Measurements from ENCODE around the gene B3GAT1. TPM values are rescaled to one million over a fixed set of nuclear protein-coding genes. Genes with fewer than 3 reads are reported as not detected.
"Not testable (repeated sequence)": the region's sequence is repeated elsewhere in the genome, so short reads cannot be mapped to it uniquely, and the experiment has no call there.

Gene B3GAT1
- total RNA-seq, 1 experiment from 2014 or later: not detected

DNA sequence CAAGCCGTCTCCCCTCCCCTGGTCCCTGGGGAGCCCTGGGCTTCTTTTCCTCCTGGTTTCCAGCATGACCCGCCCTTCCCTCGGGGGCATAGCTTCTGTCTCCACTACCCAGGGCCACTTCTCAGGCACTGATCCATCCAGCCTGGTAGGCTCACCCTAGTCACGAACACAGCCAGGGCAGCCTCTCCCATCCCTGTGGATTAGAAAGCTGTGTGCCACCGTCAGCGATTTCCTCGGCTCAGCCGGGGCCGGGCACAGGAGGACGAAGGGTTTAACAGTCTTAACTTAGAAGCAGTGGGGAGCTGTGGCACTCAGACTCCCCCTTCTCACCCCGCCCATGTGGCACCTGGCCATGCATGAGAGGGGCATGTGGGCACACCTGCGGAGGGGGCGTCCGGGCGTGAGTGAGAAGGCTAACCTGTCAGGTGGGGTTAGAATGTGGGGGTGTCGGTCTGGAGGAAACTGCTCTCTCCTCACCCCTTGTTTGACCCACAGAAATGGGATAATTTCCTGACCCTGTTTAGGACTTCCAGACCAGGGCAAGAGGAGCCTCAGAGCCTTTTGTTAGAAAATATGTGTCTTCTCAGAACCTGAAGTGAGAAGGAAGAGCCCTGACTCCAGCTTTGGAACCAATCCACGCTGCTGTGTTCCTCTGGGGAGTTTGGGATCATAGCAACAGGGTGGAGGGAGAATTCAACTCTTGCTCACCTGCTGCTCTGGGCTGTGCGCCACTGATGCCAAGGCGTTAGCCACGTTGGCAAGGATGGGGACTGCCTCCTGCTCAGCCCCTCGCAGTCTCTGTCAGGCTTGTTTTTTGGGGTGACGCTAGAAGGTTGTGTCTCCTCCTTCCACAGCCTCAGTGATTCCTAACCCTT, 65.7 kb downstream of the B3GAT1 start:
- in situ Hi-C loops (cut with HindIII; ENCODE audit: low sequenced_read_pairs): no loop called here

DNA sequence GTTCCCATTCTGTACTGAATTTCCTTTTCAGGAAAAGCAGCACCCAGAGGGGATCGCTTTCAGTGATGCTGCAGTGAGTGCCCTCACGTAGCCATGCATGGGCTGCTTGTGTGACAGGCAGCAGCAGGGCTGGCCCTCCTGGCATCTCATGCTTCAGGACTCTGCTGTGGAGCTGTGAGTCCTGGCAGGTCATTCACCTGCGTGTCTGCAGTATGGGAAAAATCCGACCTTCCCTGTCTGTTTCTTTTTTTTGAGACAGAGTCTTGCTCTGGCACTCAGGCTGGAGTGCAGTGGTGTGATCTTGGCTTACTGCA, 66.8 kb downstream of the B3GAT1 start:
- DNase-seq (ENCODE audit: low spot score): no peak
- in situ Hi-C loops (cut with HindIII; ENCODE audit: low sequenced_read_pairs): no loop called here

More for the DNA sequence above, 65.7 kb downstream of the B3GAT1 start:
- DNase-seq (ENCODE audit: low spot score): no peak

DNA sequence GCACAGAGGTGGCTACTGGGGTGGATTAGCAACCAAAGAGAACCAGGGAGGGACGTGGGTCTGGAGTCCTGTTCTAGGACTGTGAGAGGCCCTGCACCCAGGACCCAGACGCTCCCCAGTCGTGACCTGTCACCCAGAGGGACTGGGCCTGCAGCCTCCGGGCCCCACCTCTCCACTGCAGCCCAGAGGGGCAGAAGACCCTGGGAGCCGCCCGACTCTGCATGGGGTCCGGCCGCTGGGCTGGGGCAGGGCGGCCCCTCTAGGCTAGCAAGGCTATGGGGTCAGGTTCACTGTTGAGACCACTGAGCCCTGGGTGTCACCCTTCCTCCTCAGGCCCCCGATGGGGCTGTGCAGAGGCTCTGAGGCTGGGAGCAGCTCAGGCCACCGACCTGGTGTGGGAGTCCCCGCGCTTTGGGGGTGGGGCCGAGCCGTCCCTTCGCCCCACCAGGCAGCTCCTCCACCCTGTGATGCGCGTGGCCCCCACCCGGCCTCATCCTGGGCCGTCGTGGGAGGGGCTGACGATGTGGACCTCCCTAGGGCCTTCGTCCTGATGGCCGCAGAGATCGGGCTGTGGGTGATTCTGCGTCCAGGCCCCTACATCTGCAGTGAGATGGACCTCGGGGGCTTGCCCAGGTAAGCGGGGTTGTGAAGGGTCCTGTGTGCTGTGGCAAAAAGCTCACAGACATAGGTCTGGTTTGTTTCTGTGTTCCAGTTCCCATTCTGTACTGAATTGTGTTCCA, 67.4 kb downstream of the B3GAT1 start:
- DNase-seq (ENCODE audit: low spot score); in situ Hi-C loops (cut with HindIII; ENCODE audit: low sequenced_read_pairs): not testable (repeated sequence)

DNA sequence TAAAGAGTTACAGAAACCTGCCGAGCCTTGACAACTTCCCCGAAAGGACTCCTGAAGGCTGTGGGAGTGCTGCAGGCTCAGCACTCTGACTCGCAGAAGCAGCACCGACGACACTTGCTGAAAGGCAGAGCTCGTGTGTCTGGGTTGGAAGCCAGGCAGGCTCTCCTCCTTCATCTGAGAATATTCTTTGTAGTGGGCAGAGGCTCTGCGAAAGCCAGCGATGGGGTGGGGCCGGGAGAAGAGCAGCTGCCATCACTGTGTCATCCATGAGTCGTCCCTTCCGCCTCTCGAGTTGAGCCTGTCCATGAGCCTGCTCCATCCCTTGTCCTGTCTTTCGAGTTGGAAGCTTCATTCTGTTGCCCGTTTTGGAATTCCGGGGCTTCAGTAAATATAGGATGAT, 68.4 kb downstream of the B3GAT1 start:
- no peak for DNase-seq (ENCODE audit: low spot score)
- in situ Hi-C loops (cut with HindIII; ENCODE audit: low sequenced_read_pairs): no loop called here

DNA sequence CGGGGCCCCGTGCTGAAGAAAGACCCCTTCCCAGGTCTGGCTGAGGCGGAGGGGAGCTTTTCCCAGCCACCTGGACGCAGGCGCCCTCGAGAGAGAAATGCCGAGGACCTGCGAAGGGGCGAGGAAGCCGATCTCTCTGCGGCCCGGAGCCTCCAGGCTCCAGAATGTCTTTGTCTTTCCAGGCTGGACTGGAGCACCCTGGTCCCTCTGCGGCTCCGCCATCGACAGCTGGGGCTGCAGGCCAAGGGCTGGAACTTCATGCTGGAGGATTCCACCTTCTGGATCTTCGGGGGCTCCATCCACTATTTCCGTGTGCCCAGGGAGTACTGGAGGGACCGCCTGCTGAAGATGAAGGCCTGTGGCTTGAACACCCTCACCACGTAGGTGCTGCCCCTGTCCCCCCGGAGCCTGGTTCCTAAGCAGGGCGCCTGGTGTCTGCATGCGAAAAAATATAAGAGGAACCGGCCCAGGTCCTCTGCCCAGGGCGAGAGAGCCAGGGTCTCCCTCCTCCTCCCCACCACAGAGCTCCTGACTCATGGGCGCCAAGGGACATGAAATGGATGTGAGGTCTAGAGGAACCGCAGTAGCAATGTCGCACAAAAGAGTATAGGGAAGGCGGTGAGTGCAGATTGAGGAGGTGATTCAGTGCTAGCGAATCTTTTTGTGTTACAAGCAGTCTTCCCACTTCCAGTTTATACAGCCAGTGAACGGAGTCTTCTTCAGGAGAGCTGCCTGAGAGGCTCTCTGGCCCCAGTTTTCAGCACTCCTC, 69.3 kb downstream of the B3GAT1 start:
- in situ Hi-C loops (cut with HindIII; ENCODE audit: low sequenced_read_pairs): no loop called here
- DNase-seq (ENCODE audit: low spot score): no peak

DNA sequence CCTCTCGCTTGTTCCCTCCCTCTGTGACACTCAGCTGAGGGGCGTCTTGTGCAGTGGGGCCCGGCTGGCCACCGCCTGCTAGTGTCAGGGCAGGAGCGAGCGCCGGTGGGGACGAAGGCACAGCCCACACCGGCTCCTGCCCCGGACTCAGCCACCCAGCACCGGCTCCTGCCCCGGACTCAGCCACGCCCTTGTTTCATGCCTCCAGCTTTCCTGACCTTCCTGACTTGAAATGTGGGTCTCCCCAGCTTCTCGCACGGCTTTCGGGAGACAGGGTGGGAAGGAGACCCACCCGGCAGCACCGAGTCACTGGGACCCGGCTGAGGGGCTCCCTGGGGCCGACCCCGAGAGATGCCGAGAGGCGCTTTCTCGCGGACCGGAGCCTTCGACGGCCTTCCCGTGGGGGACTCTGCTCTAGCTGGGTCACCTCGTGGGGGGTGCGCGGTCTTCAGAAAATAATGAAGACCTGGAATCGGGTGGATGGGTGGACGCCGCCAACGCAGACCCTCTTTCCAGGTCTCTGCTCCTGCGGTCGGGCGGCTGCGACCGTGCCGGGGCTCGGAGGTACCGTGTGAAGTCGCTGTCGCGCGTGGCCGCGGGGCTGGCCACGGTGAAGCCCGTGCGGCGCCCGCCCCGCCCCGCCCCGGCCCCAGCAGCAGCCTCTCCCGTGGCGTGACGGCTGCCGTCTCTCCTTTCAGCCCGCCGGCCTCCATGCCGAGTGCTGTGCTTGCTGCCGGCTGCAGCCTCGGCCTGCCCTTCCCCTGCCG, 70.1 kb downstream of the B3GAT1 start:
- no peak for DNase-seq (ENCODE audit: low spot score)
- in situ Hi-C loops (cut with HindIII; ENCODE audit: low sequenced_read_pairs): no loop called here

DNA sequence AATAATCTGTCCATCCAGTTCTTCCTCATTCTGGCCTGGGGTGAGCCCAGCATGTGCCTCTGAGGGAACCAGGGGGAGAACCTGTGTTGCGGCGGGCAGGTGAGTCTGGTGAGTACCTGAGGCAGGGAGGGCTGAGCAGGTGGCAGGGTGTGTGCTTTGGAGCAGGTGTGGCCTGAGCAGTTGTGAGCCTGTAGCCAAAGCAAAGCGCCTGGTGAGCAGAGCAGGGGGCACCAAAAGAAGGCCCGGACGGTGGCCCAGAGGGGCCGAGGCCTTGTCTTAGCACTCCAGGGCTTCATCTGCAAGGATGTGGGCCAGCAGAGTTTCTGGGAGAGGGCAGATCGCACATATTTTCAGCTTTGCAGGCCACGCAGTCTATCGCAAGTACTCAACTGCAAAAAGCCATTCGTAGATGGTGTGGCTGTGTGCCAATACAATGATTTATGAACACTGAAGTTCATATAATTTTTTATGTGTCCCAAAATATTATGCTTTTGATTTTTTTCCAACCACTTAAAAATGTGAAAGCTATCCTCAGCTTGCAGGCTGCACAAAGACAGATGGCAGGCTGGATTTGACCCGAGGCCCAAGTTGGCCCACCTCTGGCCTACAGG, 71.6 kb downstream of the B3GAT1 start:
- in situ Hi-C loops (cut with HindIII; ENCODE audit: low sequenced_read_pairs): no loop called here
- DNase-seq (ENCODE audit: low spot score): no peak

DNA sequence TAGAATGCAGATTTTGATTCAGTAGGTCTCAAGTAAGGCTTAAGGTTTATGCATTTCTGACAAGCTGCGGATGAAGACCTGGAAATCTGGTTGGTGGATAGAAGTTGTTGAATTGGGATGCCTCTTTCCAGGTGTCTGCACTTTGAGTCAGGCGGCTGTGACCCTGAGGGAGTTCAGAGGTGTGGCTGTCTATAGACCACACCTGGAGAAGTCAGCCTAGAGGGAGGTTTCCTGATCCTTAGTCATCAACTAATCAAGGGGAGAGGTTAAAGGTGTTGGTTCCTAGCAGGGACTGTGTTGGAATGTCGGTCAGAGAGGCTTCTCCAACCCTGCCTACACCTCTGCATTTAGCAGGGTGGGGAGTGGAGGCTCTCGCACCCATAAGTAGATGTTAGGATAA, 72.3 kb downstream of the B3GAT1 start:
- in situ Hi-C loops (cut with HindIII; ENCODE audit: low sequenced_read_pairs): no loop called here
- no peak for DNase-seq (ENCODE audit: low spot score)

DNA sequence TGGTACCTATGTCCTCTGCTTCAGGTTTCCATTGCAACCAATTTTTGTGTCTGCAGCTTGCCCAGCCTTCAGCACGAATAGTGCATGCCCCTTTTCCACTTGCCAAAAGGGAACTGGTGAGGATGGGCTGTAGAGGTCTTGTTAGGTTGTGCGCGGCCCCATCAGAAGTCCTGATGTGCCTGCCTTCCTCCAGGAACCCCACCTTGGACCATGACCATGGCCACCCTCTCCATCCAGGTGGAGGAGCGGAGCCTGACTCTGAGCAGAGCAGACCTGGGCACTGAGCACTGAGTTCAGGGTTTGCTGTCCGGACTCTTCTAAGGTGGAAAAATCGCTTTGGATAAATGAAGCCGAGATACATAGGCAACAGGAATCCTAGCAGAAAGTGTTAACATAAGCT, 73.4 kb downstream of the B3GAT1 start:
- DNase-seq (ENCODE audit: low spot score): no peak
- in situ Hi-C loops (cut with HindIII; ENCODE audit: low sequenced_read_pairs): no loop called here

DNA sequence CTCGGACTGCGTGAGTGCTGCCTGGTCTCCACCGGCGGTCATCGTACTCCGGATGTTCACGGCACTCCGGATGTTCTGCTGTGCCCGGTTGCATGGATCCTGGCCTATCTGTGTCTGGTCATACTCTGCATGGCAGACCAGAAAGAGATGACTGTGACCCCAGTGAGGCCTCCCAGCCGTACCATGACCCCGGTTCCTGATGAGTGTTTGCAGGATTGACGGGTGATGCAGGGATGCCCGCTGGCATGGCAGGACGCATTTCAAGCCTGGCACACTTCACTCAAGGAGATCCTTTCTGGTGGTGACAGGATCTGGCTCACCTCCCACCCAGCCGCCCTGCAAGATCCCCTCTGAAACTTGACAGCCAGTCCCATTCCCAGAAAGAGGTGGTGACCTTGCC, 74.0 kb downstream of the B3GAT1 start:
- in situ Hi-C loops (cut with HindIII; ENCODE audit: low sequenced_read_pairs): no loop called here
- DNase-seq (ENCODE audit: low spot score): no peak

DNA sequence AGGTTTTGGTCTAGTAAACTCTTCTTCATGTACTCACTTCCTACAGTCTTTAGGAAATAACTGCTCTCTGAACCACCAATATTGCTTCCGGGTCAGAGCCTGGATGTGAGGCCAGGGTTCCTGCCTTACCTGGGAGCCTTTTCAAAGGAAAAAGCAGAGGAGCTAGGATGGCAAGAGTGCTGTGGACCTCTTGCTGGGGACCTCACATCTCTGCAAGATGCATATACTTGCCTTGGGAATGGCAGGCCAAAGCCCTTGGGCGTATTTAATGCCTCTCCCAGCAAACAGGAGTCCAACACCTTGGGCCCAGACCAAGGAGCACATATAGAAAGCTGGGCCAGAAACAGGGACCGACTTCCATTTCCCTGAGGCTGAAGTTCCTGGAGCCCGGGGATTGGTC, 75.0 kb downstream of the B3GAT1 start:
- in situ Hi-C loops (cut with HindIII; ENCODE audit: low sequenced_read_pairs): no loop called here
- no peak for DNase-seq (ENCODE audit: low spot score)

DNA sequence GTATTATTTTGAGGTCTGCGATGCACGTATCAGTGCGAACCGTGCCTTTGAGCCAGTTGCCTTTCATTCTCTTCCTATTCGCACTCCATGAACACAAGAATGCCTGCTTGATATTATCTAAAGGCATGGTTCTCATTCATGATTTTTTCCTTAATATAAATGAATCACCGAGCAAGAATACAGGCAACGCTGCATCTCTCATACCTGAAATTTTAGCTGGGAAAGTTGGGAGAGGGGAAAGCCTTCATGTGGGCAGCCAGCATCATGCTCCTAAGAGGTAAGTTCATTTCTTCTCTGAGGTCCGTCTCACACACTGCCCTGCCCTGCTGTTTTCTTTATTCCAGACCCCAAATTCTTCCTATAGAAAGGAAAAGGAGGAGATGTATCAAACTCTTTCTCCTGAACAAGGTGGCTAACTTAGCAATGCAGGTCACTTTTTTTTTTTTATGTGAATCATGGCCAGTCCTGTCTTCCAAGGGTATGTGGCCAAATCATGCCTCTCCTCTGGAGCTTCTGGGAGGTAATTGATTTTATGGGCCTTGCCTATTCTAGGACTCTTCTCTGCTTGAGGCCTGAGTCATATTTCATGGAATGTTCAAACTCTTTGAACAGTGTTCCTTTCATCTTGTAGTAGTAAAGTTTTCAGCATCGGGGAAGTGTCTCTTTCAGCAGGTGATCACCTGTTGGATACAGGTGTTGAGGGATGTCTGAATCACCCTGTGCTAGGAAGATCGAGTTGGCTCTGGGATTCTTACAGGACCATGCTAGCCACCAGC, 77.1 kb downstream of the B3GAT1 start:
- DNase-seq (ENCODE audit: low spot score): no peak
- in situ Hi-C loops (cut with HindIII; ENCODE audit: low sequenced_read_pairs): no loop called here

DNA sequence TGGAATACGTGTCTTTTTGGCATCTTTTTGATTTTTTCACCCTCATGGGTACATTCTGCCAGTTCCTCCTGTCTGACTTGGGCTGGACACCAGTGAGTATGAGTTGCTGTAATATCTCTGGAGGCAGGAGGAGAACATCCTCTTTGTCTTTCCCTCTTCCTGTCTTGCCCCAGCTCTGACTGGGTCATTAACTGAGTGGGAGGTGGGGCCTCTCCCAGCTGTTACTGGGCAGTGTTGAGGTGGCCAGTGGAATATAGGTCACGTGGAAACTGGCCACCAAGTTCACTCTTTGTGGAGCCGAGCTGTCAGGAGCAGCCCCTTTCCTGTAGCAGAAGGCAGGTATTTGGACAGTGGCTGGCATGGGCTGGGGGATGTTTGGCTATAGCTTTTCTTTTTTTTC, 78.1 kb downstream of the B3GAT1 start:
- no peak for DNase-seq (ENCODE audit: low spot score)
- in situ Hi-C loops (cut with HindIII; ENCODE audit: low sequenced_read_pairs): no loop called here

DNA sequence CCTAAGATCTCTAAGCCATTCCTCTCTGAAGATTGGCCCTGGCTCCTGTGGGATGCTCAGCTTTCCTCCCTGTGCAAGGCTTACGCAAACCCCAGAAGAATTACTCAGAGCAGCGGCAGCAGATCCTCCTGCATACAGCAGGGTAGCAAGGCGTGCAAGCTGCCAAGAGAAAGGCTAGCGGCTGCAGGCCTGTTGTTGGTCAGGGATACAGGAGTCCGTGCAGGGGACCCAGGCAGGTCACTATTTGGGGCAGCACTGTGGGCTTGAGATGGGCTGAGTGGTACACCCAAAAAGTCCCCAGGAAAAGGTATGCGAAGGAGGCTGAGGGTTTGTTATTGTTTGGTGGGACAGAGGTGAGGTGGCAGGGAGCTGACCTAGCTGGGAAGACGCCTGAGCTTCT, 78.7 kb downstream of the B3GAT1 start:
- no peak for DNase-seq (ENCODE audit: low spot score)
- in situ Hi-C loops (cut with HindIII; ENCODE audit: low sequenced_read_pairs): no loop called here

DNA sequence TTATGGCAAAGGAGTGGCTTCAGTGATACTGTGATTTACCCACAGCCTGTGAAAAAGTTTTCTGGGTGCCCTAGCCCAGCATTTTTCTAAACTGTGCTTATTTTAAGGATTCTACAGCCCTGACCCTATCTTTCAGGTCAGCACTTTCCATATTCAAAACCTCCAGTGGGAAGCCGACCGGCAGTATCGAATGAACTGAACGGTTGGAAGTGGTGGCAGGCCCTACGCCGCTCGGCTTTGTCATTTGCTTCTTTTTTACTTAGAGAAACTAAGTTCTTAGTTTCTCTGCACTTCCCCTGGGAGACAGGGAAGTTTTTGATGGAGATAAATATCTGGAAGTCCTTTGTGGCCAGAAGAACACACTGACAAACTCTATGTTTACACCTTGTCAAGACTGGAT, 79.3 kb downstream of the B3GAT1 start:
- in situ Hi-C loops (cut with HindIII; ENCODE audit: low sequenced_read_pairs): no loop called here
- no peak for DNase-seq (ENCODE audit: low spot score)

DNA sequence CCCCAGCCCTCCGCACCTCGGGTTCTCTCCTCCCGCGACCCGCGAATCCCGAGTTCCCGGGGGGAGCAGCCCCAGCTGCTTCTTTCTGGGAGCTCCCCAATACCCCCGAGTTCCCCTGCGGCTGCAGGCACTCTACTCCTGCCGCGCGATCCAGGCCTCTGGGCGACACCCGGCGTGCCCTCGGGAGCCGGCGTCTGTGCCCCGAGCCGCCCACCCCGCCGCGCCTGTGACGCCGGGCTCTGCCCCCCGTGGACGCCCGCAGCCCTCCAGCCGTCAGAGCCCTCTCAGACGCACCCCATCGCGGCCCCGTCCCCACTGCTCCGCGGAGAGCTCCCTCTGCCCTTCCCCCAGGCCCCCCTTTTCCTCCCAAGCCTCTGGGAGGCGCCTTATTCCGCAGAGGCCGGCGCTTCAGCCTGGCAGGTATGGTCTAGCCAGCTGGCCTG, 79.8 kb downstream of the B3GAT1 start:
- DNase-seq (ENCODE audit: low spot score): no peak
- in situ Hi-C loops (cut with HindIII; ENCODE audit: low sequenced_read_pairs): no loop called here

DNA sequence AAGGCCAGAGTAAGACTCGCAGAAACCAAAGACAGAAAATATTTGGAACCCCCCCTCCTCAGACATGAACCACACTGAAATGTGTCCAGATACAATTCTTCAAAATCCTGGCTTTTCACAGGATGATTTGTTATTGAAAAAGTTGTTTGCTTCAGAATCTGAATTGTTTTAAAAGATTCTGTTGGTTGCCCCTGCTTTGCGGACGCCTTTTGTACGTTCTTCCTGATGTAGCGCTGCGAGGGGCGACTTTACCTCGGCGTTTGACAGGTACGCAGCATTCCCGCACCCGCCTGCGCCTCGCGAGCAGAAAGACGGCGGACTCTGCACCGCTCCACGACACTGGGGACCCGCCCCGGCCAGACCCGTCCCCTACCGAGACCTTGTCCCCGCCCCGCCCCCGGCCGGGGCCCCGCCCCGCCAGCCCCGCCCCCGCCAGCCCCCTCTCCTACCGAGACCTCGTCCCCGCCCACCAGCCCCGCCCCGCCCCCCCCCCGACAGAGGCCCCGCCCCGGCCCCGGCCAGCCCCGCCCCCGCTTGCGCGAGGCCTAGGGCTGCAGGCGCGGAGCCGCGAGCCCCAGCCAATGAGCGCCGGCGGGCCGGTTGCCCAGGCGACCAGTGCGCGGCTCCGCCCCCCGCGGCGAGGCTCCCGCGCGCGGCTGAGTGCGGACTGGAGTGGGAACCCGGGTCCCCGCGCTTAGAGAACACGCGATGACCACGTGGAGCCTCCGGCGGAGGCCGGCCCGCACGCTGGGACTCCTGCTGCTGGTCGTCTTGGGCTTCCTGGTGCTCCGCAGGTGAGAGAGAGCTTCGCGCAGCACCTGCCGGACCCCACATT, 80.5 kb downstream of the B3GAT1 start, which contains the start of gene GLB1L2:
Gene GLB1L2 (plus strand): TSS at position 635 of the 835 bp plus-strand sequence. CDS start 74 bp downstream, at position 709.
- in situ Hi-C loops (cut with HindIII; ENCODE audit: low sequenced_read_pairs): no loop called here
- peak; percentile 8 for DNase-seq (ENCODE audit: low spot score)

Measured in G401 (cell line).